HG03039 (cell line): Measurements from ENCODE around the gene TTLL5.

Experiments
- ATAC-seq: cut with Tn5 transposase; IDR thresholded peaks from one replicate; pipeline ENCODE4 v1.9.1; 2021; ENCODE audit warnings: mild to moderate bottlenecking, moderate library complexity; ENCODE audit not compliant: unreplicated experiment

Gene TTLL5

GRCh38 chr14:75981426-75982265, 320.6 kb downstream of the TTLL5 start, which contains the start of gene TGFB3:
TSS of gene TGFB3 (minus strand) at chr14:75981995. CDS start at chr14:75980893, 1,102 bp downstream.
- peak; percentile 41 for ATAC-seq

DNA sequence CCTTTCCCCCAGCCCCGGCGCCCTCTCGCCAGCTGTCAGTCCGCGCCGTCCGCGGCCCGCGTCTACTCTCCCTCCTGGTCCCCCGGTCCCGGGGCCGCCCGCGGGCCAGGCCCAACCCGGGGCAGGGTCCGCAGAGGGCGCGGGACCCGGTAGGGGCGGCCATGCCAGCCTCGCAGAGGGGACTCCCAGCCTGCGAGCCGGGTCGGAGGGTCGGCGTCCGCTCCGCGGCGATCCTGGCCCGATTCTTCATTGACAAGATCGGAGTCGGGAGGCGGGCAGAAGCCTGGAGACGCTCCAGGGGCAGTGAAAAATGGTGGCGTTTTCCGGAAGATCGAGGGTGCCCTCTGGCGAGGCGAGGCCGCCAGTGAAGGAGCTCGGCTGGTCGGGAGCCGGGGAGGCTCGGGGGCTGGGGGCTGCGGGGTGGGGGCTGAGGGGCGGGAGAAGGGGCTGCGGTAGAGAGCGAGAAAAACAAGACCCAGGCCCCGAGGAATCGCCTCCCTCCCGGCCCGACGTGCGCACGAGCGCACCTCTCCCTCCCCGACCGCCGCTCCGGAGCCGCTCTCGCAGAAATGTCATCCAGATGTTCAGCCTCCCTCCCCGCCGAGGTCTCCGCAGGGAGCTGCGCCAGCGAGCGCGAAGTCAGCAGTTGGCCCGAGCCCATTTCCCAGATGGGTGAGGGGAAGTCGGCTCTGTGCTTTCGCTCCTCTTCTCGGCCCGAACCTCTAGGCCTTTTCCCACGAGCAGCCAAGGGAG, 321.4 kb downstream of the TTLL5 start:
- ATAC-seq: peak; percentile 39

DNA sequence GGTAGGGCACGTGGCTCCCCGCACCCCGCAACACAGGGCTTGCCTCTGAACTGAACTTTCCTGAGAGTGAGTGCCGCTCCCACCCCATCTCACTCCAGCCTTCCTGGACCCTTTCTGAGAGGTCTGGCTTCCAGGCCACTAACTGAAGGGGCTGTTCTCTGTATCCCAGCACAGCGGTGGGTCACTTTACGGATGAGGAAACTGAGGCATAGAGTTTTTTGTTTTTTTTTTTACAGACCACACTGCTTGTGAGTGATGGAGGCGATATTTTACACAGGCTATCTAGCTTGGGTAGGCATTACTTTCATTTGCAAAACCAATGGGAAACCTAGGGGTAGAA, 321.9 kb downstream of the TTLL5 start:
- no peak for ATAC-seq

DNA sequence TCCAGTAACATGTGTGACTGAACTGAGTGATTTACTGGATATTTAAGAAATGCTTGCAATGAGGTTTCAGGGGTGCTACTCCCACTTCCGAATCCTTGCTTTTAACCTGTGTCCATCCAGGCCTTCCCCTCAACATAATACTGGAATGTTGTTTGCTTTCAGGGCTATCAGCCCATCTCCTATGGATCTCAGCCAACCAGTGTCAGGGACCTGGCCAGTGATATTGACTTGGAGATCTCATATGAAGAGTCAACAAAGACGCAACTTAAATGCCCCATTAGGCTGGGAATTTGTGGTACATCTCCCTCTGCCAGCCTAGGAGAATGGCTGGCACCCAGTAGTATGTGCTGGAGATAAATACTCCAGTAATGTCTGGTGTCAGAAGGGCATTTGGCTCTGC, 323.6 kb downstream of the TTLL5 start:
- no peak for ATAC-seq

DNA sequence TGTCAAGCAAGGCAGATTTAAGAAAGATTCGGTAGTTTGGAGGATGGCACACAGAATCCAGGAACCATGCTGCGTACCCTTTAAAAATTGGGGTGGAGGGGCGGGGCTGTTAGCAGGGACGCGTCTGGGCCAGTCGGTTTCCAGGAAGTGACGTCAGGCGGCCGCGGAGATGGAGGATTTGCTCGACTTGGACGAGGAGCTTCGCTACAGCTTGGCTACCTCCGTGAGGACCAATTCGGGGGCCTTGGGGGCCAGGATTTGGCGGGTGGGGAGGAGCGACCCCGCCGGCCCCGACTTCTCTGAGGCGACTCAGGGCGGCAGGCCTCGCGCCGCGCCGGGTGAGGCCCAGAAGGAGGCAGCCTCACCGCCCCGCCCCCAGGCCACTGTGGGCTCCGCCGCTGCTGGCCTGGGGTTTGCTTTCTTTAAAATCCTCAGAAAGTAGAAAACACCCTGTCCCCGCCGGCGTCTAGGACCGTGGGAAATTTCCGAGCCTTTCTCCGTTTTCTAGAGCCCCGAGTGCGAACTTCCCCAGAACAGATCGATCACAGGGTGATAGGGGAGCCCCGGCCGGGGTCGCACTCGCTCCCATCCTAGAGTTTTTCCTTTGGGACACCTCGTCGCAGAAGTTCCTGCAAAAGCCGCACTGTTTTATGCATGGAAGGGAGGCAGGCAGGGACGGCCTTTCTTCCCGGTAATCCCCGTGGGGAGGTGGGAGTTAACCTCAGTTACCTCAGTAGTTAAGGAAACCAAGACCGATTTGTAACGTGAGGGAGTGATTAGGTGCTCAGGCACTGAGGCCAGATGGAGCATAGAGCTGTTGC, 324.8 kb downstream of the TTLL5 start, which contains the start of gene IFT43:
IFT43 (plus strand) TSS at position 146 of the 821 bp plus-strand sequence; CDS start at position 170, 24 bp downstream.
- ATAC-seq: peak; percentile 61

DNA sequence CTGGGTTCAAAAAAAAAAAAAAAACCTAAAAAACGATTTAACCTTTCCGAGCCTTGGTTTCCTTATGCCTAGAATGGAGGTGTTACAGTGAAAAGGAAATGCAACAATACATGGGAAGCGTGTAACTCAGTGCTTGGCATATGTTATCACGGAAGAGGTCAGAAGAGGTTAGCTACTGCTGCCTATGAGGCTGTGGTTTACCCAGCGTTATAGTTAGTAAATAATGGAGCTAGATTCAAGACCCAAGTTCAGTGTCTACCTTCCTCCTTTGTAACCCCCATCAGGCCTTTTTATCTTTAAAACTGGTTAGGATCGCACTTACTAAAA, 325.4 kb downstream of the TTLL5 start:
- no peak for ATAC-seq

DNA sequence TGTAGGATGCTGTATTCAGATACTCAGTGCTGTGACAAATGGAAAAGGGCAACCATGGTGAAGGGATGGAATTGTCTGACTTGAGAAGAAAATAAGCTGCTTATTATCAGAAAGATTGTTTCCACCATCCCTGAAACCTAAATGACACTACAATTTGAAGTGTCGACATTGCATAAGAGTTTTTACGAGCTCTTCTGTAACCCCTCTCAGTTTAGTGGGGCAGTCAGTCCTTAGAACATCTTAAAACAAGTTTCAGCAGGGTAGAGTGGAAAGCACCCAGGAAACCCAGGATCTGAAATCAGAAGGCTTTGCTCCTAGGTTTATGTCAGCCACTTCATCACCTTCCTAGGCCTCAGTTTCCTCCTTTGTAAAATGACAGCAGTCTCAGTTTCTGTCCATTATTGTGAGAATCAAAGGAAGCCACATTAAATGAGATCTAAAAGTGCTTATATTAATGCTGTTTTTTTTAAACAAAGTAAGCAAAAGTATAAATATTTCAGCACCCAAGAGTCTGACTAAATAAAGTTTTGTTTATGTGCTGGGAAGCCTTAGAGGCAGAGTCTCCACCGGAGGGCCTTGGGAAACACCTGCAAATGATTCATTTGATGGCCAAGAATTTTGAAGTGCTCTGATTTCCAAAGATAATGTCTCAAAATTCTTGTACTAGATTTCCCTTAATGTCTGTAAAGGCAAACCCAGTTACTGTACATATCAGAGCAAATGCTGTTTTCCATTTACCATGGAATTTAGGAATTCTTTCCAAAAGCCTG, 326.3 kb downstream of the TTLL5 start:
- ATAC-seq: no peak

DNA sequence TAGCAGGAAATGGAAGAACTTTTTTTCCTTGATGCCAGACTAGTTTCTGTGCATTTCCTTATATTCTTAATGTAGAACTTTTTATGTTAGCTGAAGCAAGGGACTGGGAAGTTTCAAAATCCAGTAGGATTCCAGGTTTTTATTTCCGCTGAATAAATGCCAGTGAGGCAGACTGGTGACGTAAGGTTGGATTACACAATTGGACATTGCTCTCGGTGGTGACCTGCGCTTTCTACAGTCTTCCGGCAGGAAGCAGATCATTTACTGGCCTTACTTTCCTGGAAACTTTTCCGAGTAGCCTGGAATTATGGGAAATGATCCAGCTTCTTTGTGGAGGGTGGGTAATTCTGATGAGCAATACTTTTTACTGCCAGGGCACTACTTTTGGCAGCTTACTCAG, 328.1 kb downstream of the TTLL5 start:
- no peak for ATAC-seq

DNA sequence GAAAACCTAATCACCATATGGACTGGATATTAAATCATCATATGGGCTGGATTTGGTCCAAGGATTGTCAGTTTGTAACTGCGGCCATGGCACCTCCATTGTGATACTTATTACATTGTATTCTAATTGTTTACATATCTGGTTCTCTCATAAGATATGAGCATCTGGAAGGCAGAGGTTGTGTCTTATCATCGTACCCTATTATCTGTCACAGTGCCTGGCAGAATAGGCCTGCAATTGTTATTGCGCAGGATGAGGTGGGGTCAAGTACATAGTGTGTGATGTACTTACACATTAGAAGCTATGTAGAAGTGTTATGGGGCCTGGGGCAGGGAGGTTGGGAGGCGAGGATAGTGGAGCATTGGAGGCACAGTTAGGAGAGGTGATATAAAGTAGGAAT, 329.3 kb downstream of the TTLL5 start:
- ATAC-seq: no peak

DNA sequence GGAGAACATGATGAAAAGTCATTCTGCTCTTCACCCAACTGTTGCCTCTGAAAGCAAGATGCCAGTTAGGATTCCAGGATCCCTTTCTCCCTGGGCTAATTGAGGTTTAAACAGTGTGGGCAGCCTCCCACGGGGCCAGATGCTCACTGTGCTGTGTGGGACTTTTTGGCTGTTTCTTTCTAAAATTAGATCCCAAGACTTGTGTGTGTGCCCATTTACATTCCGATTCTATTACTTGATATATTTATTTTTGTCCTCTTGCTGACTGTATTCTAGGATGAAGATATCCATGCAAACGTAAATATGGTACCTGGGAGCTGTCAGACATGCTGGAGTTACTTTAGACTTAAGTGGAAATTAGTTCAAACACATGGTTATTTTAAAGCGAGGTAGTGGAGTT, 330.7 kb downstream of the TTLL5 start:
- ATAC-seq: no peak

DNA sequence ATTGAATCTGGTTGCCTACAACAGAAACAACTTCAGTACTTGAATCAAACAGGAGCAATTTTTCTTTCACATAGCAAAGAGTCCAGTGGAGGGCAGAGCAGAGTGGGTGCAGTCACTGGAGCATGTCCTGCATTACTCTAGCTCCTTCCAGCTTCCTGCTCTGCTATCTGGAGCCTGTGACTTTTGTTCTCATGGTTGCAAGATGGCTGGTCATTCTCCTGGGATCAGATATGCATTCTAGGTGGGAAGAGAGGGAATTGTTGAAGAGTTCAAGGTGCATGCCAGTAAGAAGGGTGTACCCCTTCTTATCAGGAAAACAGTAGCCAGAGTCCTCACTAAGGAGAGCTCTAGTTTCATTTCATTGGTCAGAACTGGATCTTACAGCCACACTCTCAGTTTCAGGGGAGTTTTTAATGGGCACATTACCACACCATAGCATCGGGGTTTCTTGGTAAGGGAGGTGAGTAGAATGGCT, 332.6 kb downstream of the TTLL5 start:
- peak; percentile 68 for ATAC-seq

DNA sequence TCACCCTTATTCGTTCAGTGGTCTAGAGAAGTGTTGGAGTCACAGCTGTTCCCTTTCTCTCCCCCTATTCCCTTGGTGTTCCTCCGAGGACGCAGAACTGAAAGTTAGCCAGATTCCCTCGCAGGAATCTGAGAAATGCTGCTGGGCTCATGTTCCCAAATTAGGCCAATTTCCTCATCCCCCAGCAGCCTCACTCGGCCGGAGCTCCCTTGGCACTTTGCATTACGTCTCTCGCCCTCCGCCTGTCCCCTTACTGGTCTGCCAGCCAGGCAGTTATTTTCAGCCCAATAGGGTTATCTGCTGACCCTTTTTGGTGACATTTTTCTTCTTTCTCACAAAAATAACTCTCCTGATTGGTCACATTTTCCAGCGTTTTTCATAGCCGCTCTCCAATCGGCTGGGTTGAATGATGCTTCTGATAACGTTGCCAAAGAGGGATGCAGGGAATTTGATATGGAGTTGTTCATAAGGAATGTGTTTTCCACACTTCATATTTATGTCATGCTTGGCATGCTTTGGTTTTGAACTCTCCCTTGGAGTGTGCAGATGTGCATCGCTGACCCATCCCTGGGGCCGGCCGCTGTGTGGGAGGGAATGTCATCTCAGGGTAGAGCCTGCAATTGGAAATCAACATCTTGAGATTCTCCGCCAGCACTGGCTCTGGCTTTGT, 334.5 kb downstream of the TTLL5 start:
- no peak for ATAC-seq

- ATAC-seq: no peak
Measured at GRCh38 chr14:75996488-75996887, 335.4 kb downstream of the TTLL5 start.

DNA sequence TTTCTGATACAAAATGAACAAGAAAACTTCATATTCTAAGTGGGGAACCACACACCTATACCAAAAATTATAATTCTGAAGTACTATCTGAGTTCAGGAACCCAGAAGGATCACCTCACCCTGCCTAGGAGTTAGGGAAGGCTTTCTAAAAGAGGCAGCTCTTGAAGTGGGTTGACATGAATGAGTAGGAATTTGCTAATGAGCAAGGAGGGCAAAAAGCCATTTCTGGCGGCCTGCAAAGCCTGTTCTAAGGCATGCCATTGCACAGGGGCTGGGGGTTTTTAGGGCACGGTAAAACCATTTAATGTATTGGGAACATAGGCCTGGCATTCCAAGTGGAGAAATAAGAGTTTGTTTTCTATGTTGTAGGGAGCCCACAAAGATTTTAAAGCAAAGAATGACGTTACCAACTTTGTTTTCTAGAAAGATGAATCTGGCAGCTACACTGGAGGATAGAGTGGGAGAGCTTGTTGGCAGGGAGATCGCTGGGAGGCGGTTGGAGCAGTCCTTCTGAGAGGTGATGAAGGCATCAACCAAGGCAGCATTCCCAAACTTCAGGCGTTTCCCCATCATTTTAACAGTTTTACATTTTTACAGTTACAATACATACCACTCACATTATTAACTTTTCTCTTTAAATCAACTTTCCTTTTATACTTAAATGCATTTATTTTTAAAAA, 338.6 kb downstream of the TTLL5 start:
- ATAC-seq: no peak

DNA sequence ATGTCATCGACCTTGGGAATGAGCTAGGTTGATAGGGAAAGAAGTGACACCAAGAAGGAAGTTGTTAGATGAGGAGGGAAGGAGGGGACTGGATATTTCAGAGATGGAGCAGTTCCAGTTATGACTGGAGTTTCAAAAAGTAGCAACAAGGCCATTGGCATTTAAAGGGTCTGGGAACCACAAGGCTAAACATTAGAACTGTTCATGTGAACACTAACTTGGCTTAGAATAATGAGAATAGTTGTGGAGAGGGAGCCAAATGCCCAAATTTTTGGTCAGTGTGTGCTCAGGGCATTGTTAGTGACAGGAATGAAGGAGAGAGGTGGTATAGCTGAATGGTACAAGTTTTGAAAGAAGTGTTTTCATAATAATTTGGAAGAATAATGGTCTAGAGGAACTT, 341.3 kb downstream of the TTLL5 start:
- ATAC-seq: no peak
